NCI-H69 (cell line): ENCODE data around the gene PLXNA4.

Experiments
- DNase-seq: peaks from one replicate; lab custom pipeline; 2025; lab: John Stamatoyannopoulos, UW

Gene PLXNA4

DNA sequence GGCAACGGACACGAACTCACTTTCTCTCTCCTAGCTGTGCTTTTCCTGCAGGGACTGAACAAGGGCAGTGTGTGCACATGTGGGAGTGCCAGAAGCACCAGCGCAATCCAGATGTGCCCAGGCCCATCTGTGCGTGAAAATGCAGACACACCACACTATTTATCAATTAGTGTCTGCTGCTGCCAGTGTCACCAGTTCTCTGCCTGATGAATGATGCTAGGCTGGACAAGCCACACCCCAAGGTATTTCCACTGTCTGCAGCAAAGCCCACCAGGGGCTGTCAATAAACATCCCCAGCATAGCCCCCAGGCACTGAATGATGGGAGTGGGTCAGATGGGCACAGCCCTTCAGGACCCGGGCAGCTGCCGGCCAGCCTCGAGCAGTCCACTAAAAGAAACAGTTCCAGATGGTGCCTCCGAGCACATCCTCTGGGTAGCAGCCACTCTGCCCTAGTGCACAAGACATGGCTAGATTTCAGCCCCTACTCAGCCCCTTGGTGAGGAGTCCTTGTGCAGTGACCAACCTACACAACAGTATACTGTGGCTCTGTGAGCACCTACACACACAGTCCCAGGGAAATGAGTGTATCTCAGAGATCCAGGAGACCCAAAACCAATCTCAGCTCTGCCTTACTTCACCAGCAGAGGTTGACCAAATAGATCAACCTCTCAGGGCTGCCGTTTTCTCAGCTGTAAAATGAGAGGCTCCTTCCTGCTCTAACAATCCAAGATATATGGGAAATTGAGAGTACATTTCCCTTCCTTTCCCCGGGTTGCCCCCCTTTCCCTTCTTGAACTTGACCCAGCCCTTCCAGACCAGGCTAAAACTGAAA, 314.7 kb downstream of the PLXNA4 start:
- DNase-seq, result no peak

DNA sequence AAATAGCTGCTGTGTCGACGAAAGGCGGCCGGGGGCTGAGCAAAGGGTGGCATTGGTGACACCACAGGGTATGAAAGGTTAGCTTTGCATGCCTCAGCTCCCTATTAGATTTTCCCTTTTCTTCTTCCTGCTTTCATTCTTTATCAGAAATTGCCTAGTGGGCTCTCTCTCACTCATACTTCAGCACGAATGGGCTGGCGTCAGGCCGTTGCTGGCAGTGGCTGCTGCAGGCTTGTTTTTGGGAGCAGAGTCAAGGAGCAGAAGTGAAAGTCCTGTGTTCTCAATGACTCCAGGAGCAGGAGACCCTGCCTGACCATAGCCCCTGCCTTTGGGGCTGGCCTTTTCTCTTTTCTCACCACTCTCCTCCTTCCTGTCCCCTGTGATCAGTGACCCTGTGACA, 318.0 kb downstream of the PLXNA4 start:
- no peak for DNase-seq

DNA sequence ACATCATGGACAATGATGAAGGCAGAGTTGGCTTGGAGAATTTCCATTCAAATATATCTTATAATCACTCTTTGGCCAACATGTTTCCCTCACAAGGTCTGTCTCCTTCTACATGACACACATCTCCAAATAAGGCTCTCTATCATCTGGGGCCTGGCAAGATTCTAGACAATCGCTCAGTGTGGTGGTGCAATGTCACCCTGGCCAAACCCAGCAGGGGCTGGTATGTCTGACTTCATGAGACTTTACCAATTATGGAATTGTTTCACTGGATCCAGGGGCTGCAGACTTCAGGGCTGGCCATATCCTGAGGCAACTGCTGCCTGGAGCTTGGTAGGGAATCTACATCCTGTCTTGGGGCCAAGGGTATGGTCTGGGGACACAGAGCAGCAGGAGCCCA, 319.0 kb downstream of the PLXNA4 start:
- no peak for DNase-seq

DNA sequence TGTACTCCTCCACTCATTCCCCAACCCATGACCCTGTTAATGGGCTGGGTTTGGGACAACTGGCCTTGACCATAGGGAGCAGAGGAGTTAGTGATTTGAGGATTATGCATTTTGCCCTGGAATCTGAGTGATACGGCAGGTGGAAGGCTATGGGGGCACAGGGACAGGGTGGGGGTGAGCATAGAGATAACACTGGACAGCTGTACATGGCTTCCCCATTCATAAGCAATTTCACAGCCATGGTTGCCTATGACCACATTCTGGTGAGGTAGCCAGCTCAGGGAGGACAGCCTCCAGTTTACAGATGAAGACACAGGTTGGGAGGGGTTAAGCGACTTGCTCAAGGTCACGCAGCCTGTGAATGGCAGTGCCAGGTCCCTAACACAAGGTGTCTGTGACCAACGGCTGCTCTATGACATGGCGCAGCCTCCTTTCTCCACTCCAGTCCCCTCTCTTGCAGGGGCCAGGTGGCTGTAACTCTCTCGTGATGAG, 319.5 kb downstream of the PLXNA4 start:
- DNase-seq, result no peak

DNA sequence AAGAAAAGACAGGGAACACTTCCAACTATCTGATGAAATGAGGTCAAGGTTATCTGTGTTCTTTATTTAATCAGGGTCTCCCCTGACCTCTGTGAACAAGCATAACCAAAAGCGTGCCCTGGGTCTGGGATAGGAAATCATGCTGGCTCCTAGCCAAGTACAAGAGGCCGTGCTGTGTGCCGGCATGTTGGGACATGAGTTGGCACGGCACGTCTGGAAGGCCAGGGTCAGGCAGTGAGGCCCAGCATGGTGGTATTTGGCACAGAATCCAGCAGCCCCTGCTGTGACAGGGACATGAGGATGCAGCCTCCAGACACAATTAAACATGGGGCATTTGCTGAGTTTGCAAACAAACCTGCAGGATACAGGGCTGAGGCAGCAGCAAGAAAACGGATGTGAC, 320.4 kb downstream of the PLXNA4 start:
- peak; percentile 78 for DNase-seq

DNA sequence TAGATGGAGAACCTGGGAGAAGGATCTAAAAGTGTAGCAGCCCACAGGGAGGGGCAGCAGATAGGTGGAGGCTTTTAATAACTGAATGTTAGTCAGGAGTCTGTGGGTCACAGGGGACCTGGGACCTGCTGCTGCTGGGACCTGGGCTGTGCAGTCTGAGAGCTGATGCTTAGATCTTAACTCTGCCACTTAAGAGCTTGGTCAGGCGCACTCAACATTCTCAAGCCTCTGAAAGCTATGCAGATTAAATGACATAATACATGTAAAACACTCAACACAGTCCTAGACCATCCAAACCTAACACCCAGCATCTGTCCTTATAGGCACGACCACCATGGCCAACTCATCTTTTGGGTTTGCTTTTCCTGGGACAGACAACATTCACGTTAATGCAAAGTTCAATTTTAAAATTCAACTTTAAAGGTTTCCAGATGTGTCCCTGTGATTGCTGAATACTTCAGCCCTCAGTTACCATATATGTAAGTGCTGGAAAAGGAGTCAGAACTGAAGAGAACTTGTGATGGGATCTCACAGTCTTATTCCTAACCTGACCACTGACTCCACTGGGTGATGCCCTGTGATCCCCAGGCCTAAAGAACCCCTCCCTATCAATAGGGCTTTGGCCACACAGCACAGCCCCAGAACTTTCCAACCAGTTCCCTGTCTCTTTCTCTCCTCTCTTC, 321.0 kb downstream of the PLXNA4 start:
- no peak for DNase-seq

DNA sequence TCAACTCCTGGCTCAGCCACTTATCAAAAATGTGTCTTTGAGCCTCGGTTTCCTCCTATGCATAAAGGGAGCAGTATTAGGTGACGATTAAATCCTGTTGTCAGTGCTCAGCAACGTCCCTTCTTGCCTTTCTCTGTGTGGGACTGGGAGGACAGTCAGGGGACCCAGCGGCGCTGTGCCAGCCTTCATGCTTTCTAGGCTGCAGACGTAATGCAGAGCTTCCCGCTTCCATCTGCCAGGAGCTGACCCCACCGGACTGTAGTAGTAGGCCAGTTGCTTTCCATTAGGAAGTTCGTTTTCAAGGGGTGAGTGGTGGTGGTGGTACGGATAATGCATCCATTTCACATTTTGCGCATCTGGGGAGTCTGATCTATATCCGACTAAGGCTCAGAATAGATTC, 321.8 kb downstream of the PLXNA4 start:
- no peak for DNase-seq

DNA sequence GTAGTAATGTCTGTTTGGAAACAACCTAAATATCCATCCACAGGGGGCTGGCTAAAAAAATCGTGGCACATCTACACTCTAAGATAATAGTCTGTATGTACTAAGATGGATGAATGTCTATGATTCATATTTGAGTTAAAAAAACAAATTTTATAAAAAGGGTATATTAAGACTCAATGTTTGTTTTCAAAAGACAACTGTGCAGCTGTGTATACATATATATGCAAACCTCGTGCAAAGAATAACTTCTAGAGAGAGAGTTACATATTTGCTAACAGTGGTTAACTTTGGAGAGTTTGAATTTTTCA, 323.5 kb downstream of the PLXNA4 start:
- no peak for DNase-seq

DNA sequence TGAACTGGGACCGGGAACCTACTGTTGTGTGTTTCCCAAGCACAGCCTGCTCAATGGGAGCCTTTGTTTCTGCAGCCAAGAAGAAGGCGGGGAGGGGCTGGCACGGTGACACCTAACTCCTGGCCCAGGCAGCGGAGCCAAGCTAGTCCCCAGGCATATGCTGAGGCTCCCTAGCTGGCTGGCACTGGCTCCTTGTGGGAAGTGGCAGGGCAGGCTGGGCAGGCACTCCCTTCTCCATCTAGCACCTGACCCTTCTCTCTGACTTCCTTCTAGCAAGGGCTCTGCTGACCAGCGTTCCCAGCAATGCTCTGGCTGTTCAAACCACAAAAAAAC, 325.0 kb downstream of the PLXNA4 start:
- peak; percentile 8 for DNase-seq

DNA sequence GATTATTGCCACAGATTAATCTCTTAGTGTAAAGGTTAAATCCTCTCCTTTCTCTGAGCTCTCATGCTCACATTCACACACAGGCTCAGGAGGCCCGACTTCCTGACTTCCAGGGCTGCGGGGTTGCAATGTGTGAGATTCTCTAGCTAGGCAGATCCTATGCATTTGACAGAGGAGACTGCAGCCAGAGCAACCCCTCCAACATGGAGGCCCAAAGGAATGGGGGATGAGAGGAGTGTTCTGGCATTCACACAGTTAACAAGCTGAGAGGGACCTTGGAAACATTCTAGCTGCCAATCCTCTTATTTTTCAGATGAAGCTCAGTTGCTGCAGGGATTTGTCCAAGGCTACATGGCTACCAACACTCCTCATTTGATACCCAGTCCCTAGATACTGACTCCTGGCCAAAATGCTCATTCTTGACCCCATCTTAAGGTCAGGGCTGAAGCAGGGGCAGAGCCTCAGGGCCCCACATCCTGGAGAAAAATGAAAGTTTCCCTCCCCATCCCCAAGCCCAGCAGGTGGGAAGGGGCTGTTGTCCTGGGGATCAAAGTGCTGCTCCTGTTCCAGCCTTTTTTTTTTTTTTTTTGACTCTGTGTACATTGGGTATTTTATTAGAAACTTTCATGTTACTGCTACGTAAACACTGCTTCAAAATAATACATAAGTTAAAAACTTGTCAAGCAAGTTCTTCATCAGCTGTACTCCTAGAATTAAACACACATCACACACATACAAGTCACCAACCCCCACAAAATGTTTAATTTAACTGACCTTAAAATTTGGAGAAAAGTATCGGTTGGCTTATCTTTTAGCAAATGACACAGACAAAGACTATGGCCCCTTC, 325.6 kb downstream of the PLXNA4 start:
- DNase-seq, result no peak

DNA sequence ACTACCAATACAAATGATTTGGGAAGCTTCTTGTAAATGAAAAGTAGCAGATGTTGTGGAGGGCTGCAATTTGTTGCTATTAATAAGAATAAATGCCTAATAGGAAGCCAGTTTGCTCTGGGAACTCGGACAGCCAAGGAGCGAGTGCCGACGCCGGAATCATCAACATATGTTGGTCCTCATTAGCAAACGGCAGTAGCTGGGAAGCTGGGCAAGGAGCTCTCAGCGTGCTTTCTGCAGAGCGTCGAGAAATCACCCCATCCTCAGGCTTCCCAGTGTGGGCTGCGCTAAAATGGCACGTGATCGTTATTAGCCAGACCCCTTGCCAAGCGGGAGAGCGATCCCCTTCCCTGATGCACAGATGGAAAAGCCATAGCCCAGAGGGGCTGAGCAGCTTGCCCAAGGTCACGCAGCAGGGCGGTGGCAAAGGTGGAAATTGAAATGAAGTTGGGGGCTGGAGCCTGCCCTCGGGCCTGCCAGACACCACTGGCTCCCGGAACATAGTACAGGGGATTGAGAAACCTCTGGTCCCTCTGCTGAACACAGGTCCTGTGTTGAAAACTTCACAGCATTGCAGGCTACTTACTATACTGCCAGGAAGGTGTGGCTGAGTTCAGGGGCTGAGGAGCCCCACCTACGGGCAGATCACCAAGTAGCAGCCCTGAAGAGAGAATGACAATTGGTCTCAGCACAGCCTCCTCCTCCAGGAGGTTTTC, 326.9 kb downstream of the PLXNA4 start:
- no peak for DNase-seq

DNA sequence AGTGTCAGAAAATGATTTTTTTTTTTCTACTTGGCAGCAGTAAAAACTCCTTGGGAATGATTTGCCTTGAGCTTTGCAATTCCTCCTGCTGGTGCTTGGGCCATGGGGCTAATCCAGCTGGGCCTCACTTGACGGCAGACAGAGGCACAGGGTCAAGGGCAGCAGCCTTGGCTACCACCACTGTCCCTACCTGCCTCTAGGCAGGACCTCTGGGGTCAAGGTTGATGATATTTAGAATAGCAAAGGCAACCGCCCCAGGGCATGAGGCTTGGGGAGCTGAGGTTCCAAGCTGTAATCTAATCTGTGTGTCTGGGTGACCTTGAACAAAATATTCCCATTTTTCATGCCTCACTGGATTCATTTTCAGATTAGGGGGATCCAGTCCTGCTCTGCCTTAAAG, 327.4 kb downstream of the PLXNA4 start:
- DNase-seq, result no peak

DNA sequence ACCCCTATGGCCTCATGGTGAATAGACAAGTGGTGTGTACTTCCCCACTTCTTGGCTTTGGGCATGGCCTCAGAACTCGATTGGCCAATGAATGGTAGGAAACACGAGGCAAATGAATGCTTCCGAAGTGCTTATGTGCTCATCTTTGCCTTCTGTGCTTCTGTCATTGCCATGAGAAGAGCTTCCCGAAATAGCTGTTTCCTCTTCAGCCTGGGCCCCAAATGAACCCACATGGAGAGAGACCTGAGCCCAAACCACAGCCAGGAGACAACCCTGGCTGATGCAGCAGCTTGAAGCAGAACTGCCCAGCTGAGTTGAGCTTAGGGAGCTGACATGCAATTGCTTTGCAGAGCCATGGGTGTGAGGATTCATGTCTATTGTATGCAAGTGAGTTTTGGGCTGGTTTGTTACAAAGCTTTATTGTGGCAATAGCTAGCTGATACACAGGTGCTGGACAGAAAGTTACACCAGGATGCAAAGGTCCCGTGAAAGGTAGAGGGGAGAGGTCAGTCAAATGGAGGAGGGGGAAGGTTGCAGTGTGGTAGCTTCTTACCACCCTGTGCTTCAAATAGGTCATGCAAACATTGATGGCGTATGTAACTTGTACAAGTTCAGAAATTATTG, 328.2 kb downstream of the PLXNA4 start:
- DNase-seq, result no peak

DNA sequence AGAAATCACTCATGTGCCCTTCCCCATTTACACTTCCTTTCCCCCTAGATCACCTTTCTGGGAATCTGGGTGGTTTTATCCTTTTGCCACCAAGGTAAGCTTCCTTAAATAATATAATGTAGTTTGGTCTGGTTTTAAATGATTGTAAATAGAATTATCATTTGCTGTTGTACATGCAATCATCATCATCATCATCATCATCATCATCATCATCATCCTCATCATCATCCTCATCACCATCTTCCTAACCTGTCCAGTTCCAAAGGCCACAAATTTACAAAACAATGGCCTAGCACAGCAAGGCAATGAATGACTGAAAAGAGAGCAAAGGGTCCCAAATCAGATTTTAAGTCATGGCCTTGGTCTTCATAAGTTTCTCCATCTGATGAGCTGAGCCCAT, 329.7 kb downstream of the PLXNA4 start:
- DNase-seq, result no peak

DNA sequence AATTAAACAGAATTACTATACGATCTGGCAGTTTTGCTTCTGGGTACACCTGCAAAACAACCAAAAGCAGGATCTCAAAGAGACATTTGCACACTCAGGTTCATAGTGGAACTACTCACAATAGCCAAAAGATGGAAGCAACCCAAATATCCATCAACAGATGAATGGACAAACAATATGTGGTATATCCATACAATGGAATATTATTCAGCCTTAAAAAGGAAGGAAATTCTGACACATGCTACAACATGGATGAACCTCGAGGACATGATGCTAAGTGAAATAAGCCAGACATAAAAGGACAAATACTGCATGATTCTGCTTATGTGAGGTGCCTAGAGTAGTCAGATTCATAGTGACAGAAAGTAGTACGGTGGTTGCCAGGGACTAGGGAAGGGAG, 330.7 kb downstream of the PLXNA4 start:
- DNase-seq, result no peak

DNA sequence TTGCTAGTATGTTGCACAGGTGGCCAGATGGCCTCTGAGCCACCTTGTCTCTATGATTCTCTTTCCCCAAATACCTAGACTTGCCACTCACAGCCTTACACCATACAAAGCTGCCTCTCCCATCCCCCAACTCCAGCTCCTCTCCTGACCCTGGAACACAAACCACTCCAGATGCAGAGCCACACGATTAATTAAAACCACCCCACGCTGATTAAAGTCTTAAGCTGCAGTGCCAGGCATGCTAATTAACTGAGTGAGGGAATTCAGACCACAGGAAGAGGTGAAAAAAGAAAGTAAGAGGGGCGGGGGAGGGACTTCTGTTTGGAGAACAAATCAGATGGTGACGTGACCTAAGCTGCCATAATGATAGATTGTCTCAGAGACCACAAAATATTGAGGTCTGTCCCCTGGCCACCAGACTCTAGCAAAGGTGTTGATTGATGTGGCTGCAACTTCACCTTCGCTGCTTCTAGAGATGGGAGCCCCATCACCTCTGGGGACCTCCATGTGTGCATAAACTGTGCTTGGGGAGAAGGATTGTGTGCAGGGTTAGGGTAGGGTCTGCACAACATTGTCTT, 331.3 kb downstream of the PLXNA4 start:
- no peak for DNase-seq

DNA sequence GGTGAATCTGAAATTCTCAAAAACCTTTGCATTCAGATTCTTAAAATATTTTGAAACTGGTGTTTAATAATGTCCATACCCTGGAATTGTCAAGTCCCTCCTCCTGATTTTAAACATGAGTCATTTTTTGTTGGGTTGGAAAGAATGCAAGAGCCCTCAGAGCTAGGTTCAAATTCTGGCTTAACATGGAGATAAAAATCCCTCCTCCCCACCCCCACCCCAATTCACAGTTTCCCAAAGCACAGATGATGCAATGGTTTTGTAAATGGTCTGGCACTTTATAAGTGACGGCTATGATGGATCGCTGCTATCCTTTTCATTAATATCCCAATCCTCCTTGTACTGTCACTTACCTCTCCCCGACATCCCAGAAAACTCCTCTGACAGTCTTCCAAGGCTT, 332.8 kb downstream of the PLXNA4 start:
- DNase-seq, result no peak

DNA sequence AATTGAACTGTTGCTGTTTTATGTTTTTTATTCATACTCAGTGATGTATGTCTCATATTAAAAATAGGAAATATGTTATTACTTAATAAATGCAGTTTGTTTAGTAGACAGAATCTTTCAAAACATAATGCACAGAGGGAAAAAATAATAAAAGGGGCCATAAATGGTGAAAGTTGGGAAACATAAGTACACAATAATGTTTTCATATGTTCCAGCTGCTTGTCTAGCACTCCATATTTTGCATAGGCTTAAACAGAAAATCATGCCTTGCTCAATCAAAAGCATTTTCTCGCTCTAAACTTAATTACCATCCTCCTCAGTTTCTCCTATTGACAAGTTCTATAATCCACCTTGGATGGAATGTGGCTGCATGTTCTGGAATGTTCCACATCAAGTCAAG, 333.2 kb downstream of the PLXNA4 start:
- DNase-seq, result no peak

DNA sequence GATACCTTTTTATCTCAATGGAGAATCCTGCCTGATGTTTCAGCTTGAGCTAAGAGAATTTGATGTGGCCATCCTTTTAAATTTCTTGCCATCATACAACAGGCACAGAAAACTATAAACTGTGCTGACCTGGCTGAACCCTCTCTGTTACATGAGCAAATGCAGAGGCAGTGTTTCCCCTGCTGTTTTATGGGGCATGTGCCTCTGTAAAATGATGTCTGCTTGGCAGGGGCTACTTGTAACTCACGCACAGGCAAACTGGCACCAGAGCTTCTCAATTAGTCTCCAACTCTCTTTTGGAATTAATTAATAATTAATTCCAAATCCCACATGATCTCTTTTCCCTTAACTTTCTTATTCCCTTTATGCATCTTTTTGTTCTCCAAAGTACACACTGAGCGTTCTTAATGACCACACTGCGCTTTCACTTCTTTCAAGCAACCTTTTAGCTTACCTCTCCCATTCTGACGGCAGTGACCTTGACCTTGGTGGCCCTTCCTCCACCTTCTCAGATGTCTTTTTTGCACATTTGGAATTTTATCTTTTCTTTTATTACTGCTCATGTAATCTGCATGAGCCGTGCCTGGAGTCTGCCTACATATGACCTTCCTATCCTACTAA, 334.0 kb downstream of the PLXNA4 start:
- no peak for DNase-seq

DNA sequence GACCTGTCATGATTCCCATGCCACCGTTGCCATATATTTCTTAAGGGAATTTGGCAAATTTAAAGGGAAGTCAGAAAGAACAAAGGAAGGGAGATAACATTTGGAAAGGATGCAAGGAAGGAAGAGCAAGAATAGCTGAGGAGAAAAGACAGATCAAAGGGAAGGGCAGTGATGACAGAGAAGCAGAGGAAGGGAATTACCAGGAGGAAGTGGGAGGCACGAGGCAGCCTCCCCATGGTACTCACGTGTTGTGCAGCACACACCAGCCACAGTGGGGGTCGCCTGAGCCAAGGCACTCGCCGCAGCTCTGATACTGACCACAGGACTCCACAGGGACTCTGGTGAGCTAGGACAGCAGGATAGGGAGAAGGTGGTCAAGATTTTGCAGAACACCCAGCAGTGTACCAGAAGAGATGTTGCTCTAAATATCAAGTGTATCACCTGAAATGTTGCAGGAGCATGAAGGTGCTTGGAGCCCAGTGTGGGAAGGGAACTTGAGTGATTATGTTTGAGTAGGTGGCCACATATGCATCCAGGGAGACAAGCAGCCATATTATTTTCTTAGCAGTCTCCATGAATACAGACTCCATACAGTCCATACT, 335.3 kb downstream of the PLXNA4 start:
- DNase-seq, result no peak

DNA sequence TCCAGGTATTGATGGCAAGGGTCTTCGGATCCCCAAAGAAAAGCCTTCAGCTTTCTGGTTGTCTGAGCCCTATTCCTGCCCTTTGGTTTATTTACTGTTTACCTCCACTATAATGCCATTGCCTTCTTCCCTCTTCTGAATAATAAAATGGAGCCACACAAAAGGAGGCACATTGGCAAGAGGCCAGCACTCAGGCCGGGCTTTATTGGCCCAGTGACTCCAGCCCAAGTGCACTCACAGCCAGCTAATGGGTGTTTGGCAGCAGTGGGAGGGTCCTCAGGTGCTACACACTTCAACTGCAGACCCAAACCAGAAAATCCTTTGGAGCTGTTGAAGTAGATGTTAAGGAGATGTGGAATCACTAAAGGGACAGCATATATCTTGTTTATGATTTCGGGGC, 336.0 kb downstream of the PLXNA4 start:
- DNase-seq, result peak; percentile 11
